Coronary artery (tissue), 2 donors: Measurements from ENCODE around the gene TAX1BP1.

Source experiments
- DNase-seq: peaks from one replicate; pipeline ENCODE4 v3.0.0-alpha.2; 2017; ENCODE audit warnings: low spot score
- H3K27ac ChIP-seq, 2 donors: fragments of 200-600 bp; sonication (generic); one replicate each; pipeline ENCODE4 v1.5.1; 2016 to 2019
- H3K4me3 ChIP-seq: fragments of 200-600 bp; sonication (generic); 2 replicates; pipeline ENCODE4 v1.5.1; 2016; ENCODE audit warnings: mild to moderate bottlenecking, moderate library complexity
- CTCF ChIP-seq: fragments of 200-600 bp; sonication (generic); IDR thresholded peaks from one replicate; pipeline ENCODE4 v1.5.1; 2019; ENCODE audit warnings: antibody characterized with exemption

Gene TAX1BP1

GRCh38 chr7:27714831-27715444, 25.0 kb upstream of the TAX1BP1 start:
- no peak overlapping the region for H3K27ac ChIP-seq
- H3K4me3 ChIP-seq, result no peak overlapping the region
- DNase-seq, result no peak
- no peak for TF ChIP-seq CTCF

DNA sequence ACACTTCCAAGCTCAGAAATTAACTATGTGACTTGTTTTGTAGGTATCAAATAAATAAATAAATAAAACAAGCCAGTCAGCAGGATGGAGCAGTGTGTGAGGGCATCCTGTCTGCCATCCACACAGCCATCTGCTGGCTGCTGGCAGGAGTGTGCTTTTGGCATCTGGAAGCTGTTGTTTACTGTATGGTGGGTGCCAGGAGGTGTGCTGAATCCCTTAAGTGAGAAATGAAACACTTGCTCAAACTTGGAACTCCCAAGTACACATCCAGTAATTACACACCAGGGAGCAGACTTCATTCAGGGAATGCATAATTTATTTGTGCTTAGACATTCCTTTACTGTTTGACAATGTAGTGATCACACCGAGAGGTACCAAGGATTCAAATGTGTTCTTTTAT, 16.9 kb upstream of the TAX1BP1 start:
- Histone ChIP-seq H3K27ac (no peak overlapping the region), H3K4me3 (no peak overlapping the region)
- DNase-seq, result no peak
- TF ChIP-seq CTCF, result no peak

DNA sequence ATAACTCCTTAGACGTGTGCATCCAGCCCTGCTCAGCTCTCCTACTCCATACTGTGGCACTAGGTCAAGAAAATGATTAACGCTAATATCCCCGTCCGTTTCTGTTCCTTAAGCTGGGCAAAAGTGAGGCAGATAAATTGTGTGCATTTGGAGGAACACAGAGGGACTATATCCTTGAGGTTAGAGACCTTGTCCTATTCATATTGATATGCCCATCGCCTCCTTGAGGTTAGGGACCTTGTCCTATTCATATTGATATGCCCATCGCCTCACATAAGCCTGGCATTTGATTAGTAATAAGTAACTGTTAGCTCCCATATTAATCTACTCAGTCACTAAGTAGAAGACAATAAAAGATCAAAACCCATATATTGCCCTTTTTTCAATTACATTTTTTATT, 12.9 kb upstream of the TAX1BP1 start:
- H3K4me3 ChIP-seq, result no peak overlapping the region
- no peak overlapping the region for H3K27ac ChIP-seq
- no peak for DNase-seq
- TF ChIP-seq CTCF, result no peak

DNA sequence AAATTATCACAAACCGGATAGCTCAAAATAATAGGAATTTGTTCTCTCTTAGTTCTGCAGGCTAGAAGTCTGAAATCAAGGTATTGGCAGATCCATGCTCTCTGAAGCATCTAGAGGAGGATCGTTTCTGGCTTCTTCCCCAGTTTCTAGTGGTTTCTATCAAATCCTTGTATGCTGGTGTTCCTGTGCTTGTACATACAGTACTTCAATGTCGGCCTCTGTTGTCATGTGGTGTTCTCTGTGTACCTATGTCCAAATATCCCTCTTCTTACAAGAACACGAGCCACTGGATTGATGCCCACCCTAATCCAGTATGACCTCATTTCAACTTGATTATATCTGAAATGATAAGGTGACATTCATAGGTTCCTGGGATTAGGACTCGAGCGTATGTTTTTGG, 9.8 kb upstream of the TAX1BP1 start:
- DNase-seq, result no peak
- H3K27ac ChIP-seq, result no peak overlapping the region
- no peak for TF ChIP-seq CTCF
- H3K4me3 ChIP-seq, result no peak overlapping the region

GRCh38 chr7:27734583-27734982, 5.4 kb upstream of the TAX1BP1 start:
- H3K27ac ChIP-seq, result no peak overlapping the region
- TF ChIP-seq CTCF, result no peak
- DNase-seq, result no peak

DNA sequence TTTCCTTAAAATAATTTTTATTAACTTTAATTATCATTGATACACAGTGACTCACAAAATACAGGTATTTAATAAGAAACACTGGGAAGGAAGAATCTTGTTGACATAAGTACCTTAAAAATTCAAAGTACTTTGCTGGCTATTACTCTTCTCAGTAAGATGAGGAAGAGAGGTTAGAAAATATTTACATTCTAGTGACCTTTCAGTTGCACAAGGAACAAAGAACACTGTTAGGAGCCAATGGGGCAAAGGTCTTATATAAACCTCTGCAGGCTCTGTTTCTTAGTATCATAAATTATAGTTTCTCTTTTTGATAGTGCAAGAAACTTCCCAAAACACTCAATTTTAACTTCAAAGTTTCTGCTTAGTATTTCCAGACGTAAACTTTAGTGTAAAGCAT, 4.8 kb upstream of the TAX1BP1 start:
- TF ChIP-seq CTCF, result no peak
- no peak overlapping the region for H3K4me3 ChIP-seq
- no peak for DNase-seq
- H3K27ac ChIP-seq, result no peak overlapping the region

More at GRCh38 chr7:27734583-27734982, 5.4 kb upstream of the TAX1BP1 start:
- H3K4me3 ChIP-seq, result no peak overlapping the region

- TF ChIP-seq CTCF, result no peak
- DNase-seq, result no peak
- no peak overlapping the region for H3K4me3 ChIP-seq
- H3K27ac ChIP-seq, result no peak overlapping the region
These were observed 4.1 kb upstream of the TAX1BP1 start for GRCh38 chr7:27735831-27736230.
